Mesendoderm (in vitro differentiated cells): ENCODE measurements around the gene GAB2.

ENCODE experiments used
- DNase-seq: peaks from one replicate; pipeline ENCODE4 v3.0.0; 2013
- H2AK5ac ChIP-seq: 2 replicates; pipeline ENCODE4 v1.6.1; 2013; ENCODE audit warnings: low read length, inconsistent platforms
- H2BK120ac ChIP-seq: 2 replicates; pipeline ENCODE4 v1.6.1; 2013; ENCODE audit warnings: low read depth, mild to moderate bottlenecking, low read length, moderate library complexity, mixed read lengths
- H2BK15ac ChIP-seq: replicated peaks from 2 replicates; pipeline ENCODE4 v1.6.1; 2013; ENCODE audit warnings: low read depth, mild to moderate bottlenecking, moderate library complexity
- H2BK5ac ChIP-seq: 2 replicates; pipeline ENCODE4 v1.6.1; 2013; ENCODE audit warnings: low read length, inconsistent platforms
- H3K18ac ChIP-seq: 2 replicates; pipeline ENCODE4 v1.6.1; 2013; ENCODE audit warnings: mild to moderate bottlenecking, low read length, mixed read lengths
- H3K23ac ChIP-seq: one replicate; pipeline ENCODE4 v1.6.1; 2013; ENCODE audit warnings: low read length
- H3K27ac ChIP-seq: 2 replicates; pipeline ENCODE4 v1.5.1; 2013; ENCODE audit warnings: low read depth, mild to moderate bottlenecking, inconsistent platforms, low read length, moderate library complexity
- H3K27me3 ChIP-seq: 2 replicates; pipeline ENCODE4 v1.6.1; 2013; ENCODE audit warnings: low read length, control low read depth, mild to moderate bottlenecking, inconsistent platforms; ENCODE audit not compliant: insufficient read depth, poor library complexity
- H3K36me3 ChIP-seq: 2 replicates; pipeline ENCODE4 v1.6.1; 2013; ENCODE audit warnings: low read length, inconsistent platforms; ENCODE audit not compliant: control insufficient read depth, insufficient read depth
- H3K4ac ChIP-seq: one replicate; pipeline ENCODE4 v1.6.1; 2013; ENCODE audit warnings: low read depth, mild to moderate bottlenecking, low read length, moderate library complexity
- H3K4me1 ChIP-seq: 2 replicates; pipeline ENCODE4 v1.6.1; 2013; ENCODE audit warnings: low read depth, low read length, inconsistent platforms; ENCODE audit not compliant: control insufficient read depth
- H3K4me2 ChIP-seq: 2 replicates; pipeline ENCODE4 v1.6.1; 2013; ENCODE audit warnings: low read length
- H3K4me3 ChIP-seq: 2 replicates; pipeline ENCODE4 v1.5.1; 2013; ENCODE audit warnings: mild to moderate bottlenecking, low read length
- H3K56ac ChIP-seq: one replicate; pipeline ENCODE4 v1.6.1; 2013; ENCODE audit warnings: low read length
- H3K79me1 ChIP-seq: 2 replicates; pipeline ENCODE4 v1.6.1; 2013; ENCODE audit warnings: low read length, inconsistent platforms
- H3K79me2 ChIP-seq: 2 replicates; pipeline ENCODE4 v1.6.1; 2013; ENCODE audit warnings: mild to moderate bottlenecking, low read length; ENCODE audit not compliant: control insufficient read depth, insufficient read depth
- H3K9ac ChIP-seq: 2 replicates; pipeline ENCODE4 v1.6.1; 2013; ENCODE audit warnings: low read length, inconsistent platforms
- H4K5ac ChIP-seq: one replicate; pipeline ENCODE4 v1.6.1; 2013; ENCODE audit warnings: low read length
- H4K8ac ChIP-seq: one replicate; pipeline ENCODE4 v1.6.1; 2013; ENCODE audit warnings: low read depth, mild to moderate bottlenecking, control low read depth, low read length, moderate library complexity
- WGBS: extraction: QIAGEN DNeasy Blood & Tissue Kit; methylation state at CpG from one replicate; pipeline ENCODE4 v1.1.7; 2013; ENCODE audit warnings: low lambda C conversion rate, missing lambda C conversion rate; ENCODE audit not compliant: insufficient coverage; ENCODE audit errors: extremely low coverage; 5-methylcytosine and 5-hydroxymethylcytosine counted together

The GAB2 gene

DNA sequence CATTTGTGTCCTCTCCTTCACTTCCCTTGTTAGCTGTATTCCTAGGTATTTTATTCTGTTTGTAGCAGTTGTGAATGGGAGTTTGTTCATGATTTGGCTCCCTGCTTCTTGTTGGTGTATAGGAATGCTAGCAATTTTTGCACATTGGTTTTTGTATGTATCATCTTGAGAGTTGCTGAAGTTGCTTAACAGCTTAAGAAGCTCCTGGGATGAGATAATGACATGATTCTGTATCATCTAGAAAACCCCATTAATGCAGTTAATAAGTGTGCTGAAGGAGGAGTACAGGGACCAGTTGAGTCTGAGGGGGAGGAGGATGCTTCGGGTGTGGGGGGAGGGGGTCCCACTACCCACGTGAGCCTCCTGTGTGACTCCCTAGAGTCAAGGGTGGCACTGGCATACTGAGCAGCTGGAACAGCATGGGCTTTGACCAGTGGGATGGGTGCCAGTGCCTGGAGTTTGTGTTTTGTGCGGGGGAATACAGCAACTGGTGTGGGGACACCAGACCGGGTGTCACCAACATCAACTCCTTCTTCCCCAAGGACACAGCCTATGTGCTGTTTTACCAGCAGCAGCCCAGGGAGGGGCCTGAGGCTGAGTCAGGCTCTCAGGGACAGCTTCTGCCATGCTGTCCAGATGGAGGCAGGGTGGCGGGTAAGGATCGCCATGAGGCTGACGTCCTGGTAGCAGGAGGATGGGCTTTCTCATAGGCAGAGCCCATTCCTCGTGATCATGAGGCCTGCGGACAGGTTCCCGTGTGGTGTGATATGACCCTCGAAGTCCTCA lies 204.8 kb downstream of the GAB2 start:
- H3K79me1 ChIP-seq: no peaks in the 10 kb centered on the region
- no CpG with 5 or more reads among the region's 11 CpGs for WGBS
- no peak overlapping the region for H4K5ac ChIP-seq
- H3K27ac ChIP-seq: no peak overlapping the region
- no peaks in the 10 kb centered on the region for H3K36me3 ChIP-seq
- no peak overlapping the region for H3K9ac ChIP-seq
- H3K4me2 ChIP-seq: no peak overlapping the region
- no peak overlapping the region for H3K56ac ChIP-seq
- peaks cover 1% of the 10 kb centered on the region for H3K4me1 ChIP-seq
- no peak overlapping the region for H2BK5ac ChIP-seq
- H3K27me3 ChIP-seq: no peaks in the 10 kb centered on the region
- H3K4ac ChIP-seq: no peak overlapping the region
- no peak for DNase-seq
- no peaks in the 10 kb centered on the region for H3K79me2 ChIP-seq
- H3K23ac ChIP-seq: no peak overlapping the region
- no peak overlapping the region for H2AK5ac ChIP-seq
- no peak overlapping the region for H3K18ac ChIP-seq
- no peak overlapping the region for H3K4me3 ChIP-seq
- no peak overlapping the region for H4K8ac ChIP-seq
- no peak overlapping the region for H2BK120ac ChIP-seq
- no peak overlapping the region for H2BK15ac ChIP-seq

DNA sequence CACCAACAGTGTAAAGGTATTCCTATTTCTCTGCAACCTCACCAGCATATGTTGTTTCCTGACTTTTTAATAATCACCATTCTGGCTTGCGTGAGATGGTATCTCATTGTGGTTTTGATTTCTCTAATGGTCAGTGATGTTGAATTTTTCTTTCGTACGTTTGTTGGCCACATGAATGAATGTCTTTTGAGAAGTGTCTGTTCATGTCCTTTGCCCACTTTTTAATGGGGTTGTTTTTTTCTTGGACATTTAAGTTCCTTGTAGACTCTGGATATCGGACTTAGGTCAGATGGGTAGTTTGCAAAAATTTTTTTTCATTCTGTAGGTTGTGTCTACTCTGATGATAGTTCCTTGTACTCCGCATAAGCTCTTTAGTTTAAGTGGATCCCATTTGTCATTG lies 206.1 kb downstream of the GAB2 start:
- no peak overlapping the region for H3K23ac ChIP-seq
- H2BK15ac ChIP-seq: no peak overlapping the region
- no peak overlapping the region for H3K4me2 ChIP-seq
- no peak overlapping the region for H3K4ac ChIP-seq
- no peak overlapping the region for H2BK120ac ChIP-seq
- H3K4me1 ChIP-seq: peaks cover 1% of the 10 kb centered on the region
- H3K36me3 ChIP-seq: no peaks in the 10 kb centered on the region
- H3K4me3 ChIP-seq: no peak overlapping the region
- no peak overlapping the region for H3K18ac ChIP-seq
- no peak overlapping the region for H3K9ac ChIP-seq
- WGBS: no CpG with 5 or more reads among the region's 5 CpGs
- no peak overlapping the region for H2AK5ac ChIP-seq
- H4K8ac ChIP-seq: no peak overlapping the region
- H3K27me3 ChIP-seq: no peaks in the 10 kb centered on the region
- H3K79me1 ChIP-seq: no peaks in the 10 kb centered on the region
- H2BK5ac ChIP-seq: no peak overlapping the region
- no peak overlapping the region for H3K56ac ChIP-seq
- DNase-seq: no peak
- no peak overlapping the region for H4K5ac ChIP-seq
- no peaks in the 10 kb centered on the region for H3K79me2 ChIP-seq
- no peak overlapping the region for H3K27ac ChIP-seq

DNA sequence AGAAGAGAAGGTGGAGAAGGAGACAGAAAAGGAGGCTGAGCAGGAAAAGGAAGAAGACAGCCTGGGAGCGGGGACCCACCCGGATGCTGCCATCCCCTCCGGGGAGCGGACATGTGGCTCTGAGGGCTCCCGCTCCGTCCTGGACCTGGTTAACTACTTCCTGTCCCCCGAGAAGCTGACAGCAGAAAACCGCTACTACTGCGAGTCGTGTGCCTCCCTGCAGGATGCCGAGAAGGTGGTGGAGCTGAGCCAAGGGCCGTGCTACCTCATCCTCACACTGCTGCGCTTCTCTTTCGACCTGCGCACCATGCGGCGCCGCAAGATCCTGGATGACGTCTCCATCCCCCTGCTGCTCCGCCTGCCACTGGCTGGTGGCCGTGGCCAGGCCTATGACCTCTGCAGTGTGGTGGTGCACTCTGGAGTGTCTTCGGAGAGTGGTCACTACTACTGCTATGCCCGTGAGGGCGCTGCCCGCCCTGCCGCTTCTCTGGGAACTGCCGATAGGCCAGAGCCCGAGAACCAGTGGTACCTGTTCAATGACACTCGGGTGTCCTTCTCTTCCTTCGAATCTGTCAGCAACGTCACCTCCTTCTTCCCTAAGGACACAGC lies 207.5 kb downstream of the GAB2 start:
- Histone ChIP-seq H2BK5ac (no peak overlapping the region), H2BK15ac (no peak overlapping the region), H3K9ac (no peak overlapping the region), H3K4me3 (no peak overlapping the region), H3K79me2 (no peaks in the 10 kb centered on the region), H3K36me3 (no peaks in the 10 kb centered on the region), H3K4ac (no peak overlapping the region), H4K8ac (no peak overlapping the region), H3K23ac (no peak overlapping the region), H3K4me2 (no peak overlapping the region), H3K79me1 (no peaks in the 10 kb centered on the region), H3K4me1 (peaks cover 1% of the 10 kb centered on the region), H3K27ac (no peak overlapping the region), H3K18ac (no peak overlapping the region), H2AK5ac (no peak overlapping the region), H2BK120ac (no peak overlapping the region), H3K56ac (no peak overlapping the region), H4K5ac (no peak overlapping the region), H3K27me3 (no peaks in the 10 kb centered on the region)
- DNase-seq: no peak
- WGBS: no CpG with 5 or more reads among the region's 31 CpGs

DNA sequence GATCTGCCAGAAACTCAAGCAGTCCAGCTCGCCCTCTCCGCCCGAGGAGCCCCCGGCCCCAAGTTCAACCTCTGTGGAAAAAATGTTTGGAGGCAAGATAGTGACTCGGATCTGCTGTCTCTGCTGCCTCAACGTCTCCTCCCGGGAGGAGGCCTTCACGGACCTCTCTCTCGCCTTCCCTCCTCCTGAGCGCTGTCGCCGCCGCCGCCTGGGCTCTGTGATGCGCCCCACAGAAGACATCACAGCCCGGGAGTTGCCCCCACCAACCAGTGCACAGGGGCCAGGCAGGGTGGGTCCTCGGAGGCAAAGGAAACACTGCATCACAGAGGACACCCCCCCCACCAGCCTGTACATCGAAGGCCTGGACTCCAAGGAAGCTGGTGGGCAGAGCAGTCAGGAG lies 208.1 kb downstream of the GAB2 start:
- H3K23ac ChIP-seq: no peak overlapping the region
- H2BK120ac ChIP-seq: no peak overlapping the region
- no peak overlapping the region for H3K18ac ChIP-seq
- no peak overlapping the region for H3K4me2 ChIP-seq
- no peak overlapping the region for H3K56ac ChIP-seq
- no peak overlapping the region for H4K8ac ChIP-seq
- no peak overlapping the region for H4K5ac ChIP-seq
- no peak overlapping the region for H3K4me3 ChIP-seq
- H3K4me1 ChIP-seq: peaks cover 1% of the 10 kb centered on the region
- H3K9ac ChIP-seq: no peak overlapping the region
- H3K36me3 ChIP-seq: no peaks in the 10 kb centered on the region
- no peak overlapping the region for H2AK5ac ChIP-seq
- H2BK15ac ChIP-seq: no peak overlapping the region
- no peak overlapping the region for H2BK5ac ChIP-seq
- H3K79me2 ChIP-seq: no peaks in the 10 kb centered on the region
- H3K27me3 ChIP-seq: no peaks in the 10 kb centered on the region
- DNase-seq: no peak
- H3K27ac ChIP-seq: no peak overlapping the region
- H3K79me1 ChIP-seq: no peaks in the 10 kb centered on the region
- H3K4ac ChIP-seq: no peak overlapping the region
- no CpG with 5 or more reads among the region's 18 CpGs for WGBS

DNA sequence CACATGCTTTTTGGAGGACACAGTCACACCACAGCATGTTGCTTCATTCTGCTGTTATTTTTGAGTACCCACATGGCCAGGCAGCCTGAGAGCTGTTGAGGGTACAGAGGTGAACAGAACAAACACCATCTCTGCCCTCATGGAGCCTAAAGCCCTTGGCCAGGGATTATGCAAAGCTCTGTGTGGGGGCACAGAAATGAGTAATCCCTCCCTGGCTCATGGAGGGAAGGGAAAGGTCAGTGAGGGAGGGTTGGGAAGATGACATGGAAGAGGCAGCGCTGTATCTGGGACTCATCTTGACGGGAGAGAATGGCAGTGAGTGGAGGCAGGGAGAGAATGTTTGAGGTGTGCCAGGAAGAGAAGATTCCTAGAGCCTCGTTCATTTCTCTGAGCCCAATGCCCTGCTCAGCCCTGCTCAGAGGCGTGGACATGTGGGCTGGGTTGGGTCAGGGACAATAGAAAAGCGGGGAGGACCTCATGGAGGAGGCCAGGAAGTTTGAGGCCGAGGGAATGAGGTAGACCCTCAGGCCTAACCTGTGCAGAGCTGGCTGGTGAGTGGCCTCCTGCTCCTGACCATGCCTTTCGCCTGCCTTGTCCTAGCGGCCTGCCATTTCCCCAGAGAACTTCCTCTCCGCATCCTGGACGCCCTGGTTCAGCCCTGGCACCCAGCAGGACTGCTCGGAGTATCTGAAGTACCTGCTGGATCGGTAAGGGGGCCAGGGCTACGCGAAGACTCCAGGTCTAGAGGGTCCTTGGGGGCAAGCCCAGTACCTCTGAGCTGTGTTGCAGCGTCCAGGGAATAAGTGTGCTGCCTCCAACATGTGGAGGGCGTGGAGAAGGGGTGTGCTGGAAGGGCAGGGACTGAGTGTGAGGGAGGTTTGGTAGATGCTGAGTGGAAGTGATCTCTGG lies 209.1 kb downstream of the GAB2 start:
- Histone ChIP-seq H3K79me2 (no peaks in the 10 kb centered on the region), H3K4ac (no peak overlapping the region), H3K56ac (no peak overlapping the region), H2AK5ac (no peak overlapping the region), H3K4me3 (no peak overlapping the region), H2BK5ac (no peak overlapping the region), H3K23ac (no peak overlapping the region), H3K27ac (no peak overlapping the region), H3K9ac (no peak overlapping the region), H3K18ac (no peak overlapping the region), H2BK120ac (no peak overlapping the region), H3K79me1 (no peaks in the 10 kb centered on the region), H4K8ac (no peak overlapping the region), H3K4me1 (peaks cover 1% of the 10 kb centered on the region), H4K5ac (no peak overlapping the region), H2BK15ac (no peak overlapping the region), H3K36me3 (no peaks in the 10 kb centered on the region), H3K27me3 (no peaks in the 10 kb centered on the region), H3K4me2 (no peak overlapping the region)
- DNase-seq: no peak
- no CpG with 5 or more reads among the region's 16 CpGs for WGBS
